Cerebellar cortex (tissue), 1 donor: ENCODE results near the gene CRYBA4.

Source experiments
- DNase-seq: peaks from one replicate; pipeline ENCODE4 v3.0.0-alpha.2; 2015; ENCODE audit warnings: low spot score

CRYBA4 gene

GRCh38 chr22:26621663-26622062 lies at the start of gene CRYBA4:
Gene CRYBA4 (plus strand): TSS chr22:26621963. CDS start chr22:26622597, 634 bp downstream.
- no peak for DNase-seq

- DNase-seq: no peak
Measured at GRCh38 chr22:26573026-26573662, 48.6 kb upstream of the CRYBA4 start.

GRCh38 chr22:26574001-26574723 lies 47.6 kb upstream of the CRYBA4 start:
- DNase-seq: no peak

- no peak for DNase-seq
Measured at GRCh38 chr22:26576026-26576680, 45.6 kb upstream of the CRYBA4 start.

- no peak for DNase-seq
Measured at GRCh38 chr22:26577081-26577480, 44.7 kb upstream of the CRYBA4 start.

GRCh38 chr22:26579331-26579886 lies 42.4 kb upstream of the CRYBA4 start:
- DNase-seq: no peak

- no peak for DNase-seq
Measured at GRCh38 chr22:26580240-26580962, 41.4 kb upstream of the CRYBA4 start.

- no peak for DNase-seq
Measured at GRCh38 chr22:26581026-26581425, 40.7 kb upstream of the CRYBA4 start.

GRCh38 chr22:26581633-26582168 lies 40.1 kb upstream of the CRYBA4 start:
- DNase-seq: no peak

- DNase-seq: no peak
Measured at GRCh38 chr22:26584010-26584409, 37.8 kb upstream of the CRYBA4 start.

GRCh38 chr22:26585104-26585790 lies 36.5 kb upstream of the CRYBA4 start:
- no peak for DNase-seq

- no peak for DNase-seq
Measured at GRCh38 chr22:26586556-26587325, 35.0 kb upstream of the CRYBA4 start.

GRCh38 chr22:26587991-26588613 lies 33.7 kb upstream of the CRYBA4 start:
- no peak for DNase-seq

- no peak for DNase-seq
Measured at GRCh38 chr22:26588729-26589366, 32.9 kb upstream of the CRYBA4 start.

GRCh38 chr22:26589367-26589844 lies 32.4 kb upstream of the CRYBA4 start:
- peak; percentile 16 for DNase-seq

GRCh38 chr22:26589845-26590736 lies 31.7 kb upstream of the CRYBA4 start, which contains the start of gene TPST2:
Gene TPST2 (minus strand): TSS chr22:26590132. CDS start chr22:26541630, 48,502 bp downstream.
- peak; percentile 65 for DNase-seq

- no peak for DNase-seq
Measured at GRCh38 chr22:26592421-26592891, 29.3 kb upstream of the CRYBA4 start.

- no peak for DNase-seq
Measured at GRCh38 chr22:26593763-26594162, 28.0 kb upstream of the CRYBA4 start.
